Esophagus muscularis mucosa (tissue), 3 donors: ENCODE measurements around the gene RSPH10B2.
"Not testable (repeated sequence)": the region's sequence is repeated elsewhere in the genome, so short reads cannot be mapped to it uniquely, and the experiment has no call there.

ENCODE experiments used
- CTCF ChIP-seq, 3 experiments: fragments of 200-600 bp in 2 of 3; fragments of 450-650 bp in 1 of 3; sonication (generic) in 2 of 3; IDR thresholded peaks; one replicate each; pipeline ENCODE4 v1.5.1; 2017 to 2019; ENCODE audit warnings: antibody characterized with exemption in 3 of 3, mild to moderate bottlenecking in 2 of 3, moderate library complexity in 1 of 3
- POLR2A ChIP-seq: fragments of 450-650 bp; IDR thresholded peaks from one replicate; pipeline ENCODE4 v1.6.1; 2017; ENCODE audit warnings: antibody characterized with exemption, moderate library complexity, mild to moderate bottlenecking, low read depth
- POLR2AphosphoS5 ChIP-seq, 2 donors: sonication (generic); formaldehyde crosslinking; IDR thresholded peaks; one replicate each; pipeline ENCODE4 v1.6.1; 2017; ENCODE audit warnings: antibody characterized with exemption in 2 of 2

DNA sequence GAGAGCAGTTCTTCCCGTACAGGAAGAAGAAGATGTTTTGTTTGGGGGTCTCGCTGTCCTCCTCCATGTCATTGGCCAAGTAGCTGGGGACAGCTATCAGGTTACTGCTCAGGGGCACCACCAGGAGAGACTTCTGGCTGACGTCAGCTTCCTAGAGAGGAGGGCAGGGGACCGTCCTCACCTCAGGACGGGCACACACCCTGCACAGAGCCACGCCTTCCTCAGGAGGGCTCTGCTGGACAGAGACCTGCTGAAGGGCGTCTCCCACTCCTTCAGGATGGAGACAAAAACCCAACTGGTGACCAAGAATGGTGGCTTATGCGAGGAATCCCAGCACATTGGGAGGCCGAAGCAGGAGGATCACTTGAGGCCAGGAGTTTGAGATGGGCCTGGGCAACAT lies 38.0 kb upstream of the RSPH10B2 start:
- not testable (repeated sequence) for TF ChIP-seq CTCF (IDR thresholded peaks at IDR 0.05); POLR2A; POLR2AphosphoS5 (IDR thresholded peaks at IDR 0.05)
